DMS153 treated with DMSO at 0.1 percent for 48 hours (cell line): ENCODE results near the gene RHBDD3.
A peak's percentile ranks its signal among the peaks of the same experiment; 100 is the strongest.

Experiments
- DNase-seq: peaks from one replicate; lab custom pipeline; 2025; ENCODE audit not compliant: unreplicated experiment; lab: John Stamatoyannopoulos, UW

RHBDD3 gene

DNA sequence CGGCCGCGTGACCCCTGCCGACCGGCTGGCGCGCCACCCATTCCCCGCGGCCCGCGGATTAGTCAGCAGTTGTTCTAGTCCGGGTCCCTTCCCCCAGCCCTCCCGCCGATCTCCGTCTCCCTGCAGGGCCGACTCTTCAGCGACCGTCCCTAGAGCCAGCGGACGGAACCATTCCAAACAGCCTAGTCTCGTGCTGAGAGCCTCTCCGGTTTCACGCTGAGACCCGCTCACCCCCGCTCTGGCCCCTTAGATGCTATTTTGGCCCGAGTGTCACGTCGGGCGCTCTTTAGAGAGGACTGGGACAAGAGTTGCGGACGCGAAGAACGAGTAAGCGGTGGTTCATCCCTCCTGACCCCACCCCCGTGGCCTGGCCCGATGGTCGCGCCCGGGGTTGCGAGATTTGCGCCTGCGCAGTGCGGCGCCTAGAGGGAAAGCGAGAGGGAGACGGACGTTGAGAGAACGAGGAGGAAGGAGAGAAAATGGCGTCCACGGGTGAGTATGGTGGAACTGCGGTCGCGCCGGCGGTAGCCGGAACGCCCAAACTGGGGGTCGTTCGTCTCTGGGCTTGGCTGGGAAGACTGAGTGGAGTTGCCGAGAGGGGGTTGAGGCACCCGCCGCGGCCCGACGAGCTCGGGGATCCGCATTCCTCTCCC, at the start of gene RHBDD3, which contains the start of gene EWSR1:
Gene RHBDD3 (minus strand): TSS at position 124 of the 653 bp plus-strand sequence. CDS start 2,355 bp downstream, outside the sequence.
Gene EWSR1 (plus strand): TSS at position 411 of the 653 bp plus-strand sequence. CDS start 69 bp downstream, at position 480.
- peak; percentile 83 for DNase-seq

GRCh38 chr22:29316141-29316828, 48.5 kb upstream of the RHBDD3 start:
- DNase-seq, result no peak

DNA sequence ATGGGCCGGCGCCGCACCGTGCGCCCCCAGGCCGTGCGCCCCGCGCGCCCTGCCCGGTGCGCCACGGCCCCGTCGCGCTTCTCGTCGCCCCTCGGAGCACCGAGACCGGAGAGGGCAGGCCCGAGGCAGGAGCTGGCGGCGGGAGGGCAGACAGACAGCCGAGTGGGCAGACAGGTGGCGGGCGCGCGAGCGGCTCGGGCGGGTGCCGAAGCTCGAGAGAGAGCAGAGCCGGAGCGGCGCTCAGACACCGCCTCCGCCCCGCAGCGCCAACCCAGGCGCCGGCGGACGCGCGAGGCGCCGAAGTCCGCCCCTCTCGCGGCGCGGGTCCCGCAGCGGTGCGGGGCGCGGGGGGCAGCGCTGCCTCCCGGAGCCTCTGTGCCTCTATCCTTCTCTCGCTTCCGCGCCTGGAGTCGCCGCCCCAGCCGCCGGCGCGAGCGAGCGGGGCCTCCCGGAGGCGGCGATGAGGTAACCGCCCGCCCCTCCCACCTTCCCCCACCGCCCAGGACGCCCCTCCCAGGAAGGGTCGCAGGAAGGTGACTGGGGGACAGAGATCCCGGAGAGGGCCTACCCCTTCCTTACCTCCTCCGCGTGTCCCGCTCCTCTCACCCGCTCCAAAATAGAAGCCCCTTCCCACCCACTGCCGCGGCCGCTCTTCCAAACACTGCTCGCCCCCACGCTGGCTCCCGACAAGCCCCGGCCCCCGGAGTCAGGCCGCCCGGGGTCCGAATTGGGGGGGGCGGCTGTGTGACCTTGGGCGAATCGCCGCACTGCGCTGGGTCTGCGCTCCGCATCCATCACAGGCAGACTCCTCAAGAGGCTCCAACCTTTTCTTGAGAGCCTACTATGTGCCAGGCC, 47.7 kb upstream of the RHBDD3 start, which contains the start of gene RASL10A:
Gene RASL10A (minus strand): TSS at position 412 of the 855 bp plus-strand sequence. CDS start 451 bp downstream, outside the sequence.
- DNase-seq, result no peak

DNA sequence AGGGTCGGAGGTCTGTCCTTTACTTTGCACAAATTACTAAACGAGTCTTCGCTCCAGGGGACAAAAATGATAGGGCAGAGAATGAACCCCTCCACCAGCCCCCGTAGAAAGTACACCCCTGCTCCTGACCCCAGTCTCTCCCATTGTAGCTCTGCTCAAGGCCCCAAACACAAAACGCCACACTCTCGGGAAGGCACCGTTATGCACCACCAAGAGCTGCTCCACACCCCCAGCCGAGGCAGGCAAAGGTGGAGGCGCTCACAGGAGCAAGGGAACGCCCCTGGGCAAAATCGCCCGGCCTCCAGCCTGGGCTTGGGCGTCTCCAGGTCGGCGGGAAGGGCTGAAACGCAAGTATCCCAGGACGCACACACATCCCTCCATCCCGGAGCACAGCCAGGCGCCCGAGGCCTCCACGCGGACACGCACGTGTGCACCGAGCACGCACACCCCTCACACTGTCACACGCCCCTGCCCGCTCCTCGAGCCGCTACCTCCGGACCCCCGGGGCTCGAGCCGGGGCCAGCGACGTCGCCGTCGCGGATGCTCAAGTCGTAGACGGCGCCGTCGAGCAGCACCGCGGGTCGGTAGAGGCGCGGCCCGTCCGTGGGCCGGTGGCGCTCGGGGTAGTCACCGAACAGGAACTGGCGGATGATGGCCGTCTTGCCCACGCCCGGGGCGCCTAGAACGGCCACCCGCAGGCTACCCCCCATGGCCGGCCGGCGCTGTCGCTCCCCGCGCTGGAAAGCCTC, 46.9 kb upstream of the RHBDD3 start:
- DNase-seq, result no peak

- peak; percentile 18 for DNase-seq
These were observed 46.0 kb upstream of the RHBDD3 start for GRCh38 chr22:29313576-29314466.

DNA sequence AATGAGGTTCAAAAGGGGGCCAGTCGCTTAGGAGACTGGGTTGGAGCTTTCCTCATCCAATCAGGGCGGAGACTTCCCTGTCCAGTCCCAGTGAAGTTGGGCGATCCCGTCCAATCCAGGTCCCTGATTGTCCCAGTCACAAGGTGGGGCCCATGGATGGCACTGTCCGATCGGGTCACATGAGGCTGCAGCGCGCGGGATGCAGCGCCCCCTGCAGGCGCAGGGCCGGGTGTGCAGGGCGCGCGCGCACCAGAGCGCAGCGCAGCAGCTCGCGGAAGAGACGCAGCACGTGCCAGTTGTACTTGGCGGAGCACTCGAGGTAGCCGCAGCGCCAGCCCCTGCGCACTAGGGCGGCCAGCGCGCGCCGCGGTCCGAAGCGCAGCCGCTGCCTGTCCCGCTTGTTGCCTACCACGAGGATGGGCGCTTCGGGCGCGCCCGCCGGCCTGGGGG, 45.4 kb upstream of the RHBDD3 start:
- no peak for DNase-seq

- no peak for DNase-seq
These were observed 44.7 kb upstream of the RHBDD3 start for GRCh38 chr22:29312218-29313125.

DNA sequence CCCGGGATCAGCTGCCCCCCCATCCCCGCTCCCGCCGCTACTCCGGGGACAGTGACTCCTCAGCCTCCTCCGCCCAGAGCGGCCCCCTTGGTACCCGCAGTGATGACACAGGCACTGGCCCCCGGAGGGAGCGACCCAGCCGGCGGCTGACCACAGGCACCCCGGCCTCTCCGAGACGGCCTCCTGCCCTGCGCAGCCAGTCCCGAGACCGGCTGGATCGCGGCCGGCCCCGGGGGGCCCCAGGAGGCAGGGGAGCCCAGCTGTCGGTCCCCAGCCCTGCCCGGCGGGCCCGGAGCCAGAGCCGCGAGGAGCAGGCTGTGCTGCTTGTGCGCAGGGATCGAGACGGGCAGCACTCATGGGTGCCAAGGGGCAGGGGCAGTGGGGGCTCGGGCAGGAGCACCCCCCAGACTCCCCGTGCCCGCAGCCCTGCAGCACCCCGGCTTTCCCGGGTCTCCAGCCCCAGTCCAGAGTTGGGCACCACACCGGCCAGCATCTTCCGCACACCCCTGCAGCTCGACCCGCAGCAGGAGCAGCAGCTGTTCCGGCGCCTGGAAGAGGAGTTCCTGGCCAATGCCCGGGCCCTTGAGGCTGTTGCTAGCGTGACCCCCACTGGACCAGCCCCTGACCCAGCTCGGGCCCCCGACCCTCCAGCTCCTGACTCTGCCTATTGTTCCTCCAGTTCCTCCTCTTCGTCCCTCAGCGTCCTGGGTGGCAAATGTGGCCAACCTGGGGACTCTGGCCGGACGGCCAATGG, 43.9 kb upstream of the RHBDD3 start:
- no peak for DNase-seq

DNA sequence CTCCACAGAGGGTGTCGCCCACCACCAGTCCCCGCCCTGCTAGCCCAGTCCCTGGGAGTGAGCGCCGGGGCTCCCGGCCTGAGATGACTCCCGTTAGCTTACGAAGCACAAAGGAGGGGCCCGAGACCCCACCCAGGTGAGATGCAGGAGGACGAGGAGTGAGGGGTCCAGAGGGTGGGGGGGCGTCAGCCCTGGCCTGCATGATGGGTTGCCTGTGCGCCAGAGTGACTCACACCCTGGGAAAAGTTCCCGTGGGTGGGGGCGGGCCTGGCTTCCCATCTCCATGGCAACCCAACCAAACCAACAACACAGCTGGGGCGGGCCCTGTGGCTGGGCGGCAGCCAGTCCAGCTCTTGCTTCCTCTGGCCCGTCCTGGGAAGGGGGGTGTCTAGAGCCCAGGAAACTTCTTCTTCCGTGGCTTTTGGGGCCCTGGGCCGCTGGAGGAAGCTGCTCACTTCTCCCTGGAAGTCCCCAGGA, 43.1 kb upstream of the RHBDD3 start:
- DNase-seq, result peak; percentile 55

- DNase-seq, result no peak
These were observed 42.5 kb upstream of the RHBDD3 start for GRCh38 chr22:29310065-29310862.

DNA sequence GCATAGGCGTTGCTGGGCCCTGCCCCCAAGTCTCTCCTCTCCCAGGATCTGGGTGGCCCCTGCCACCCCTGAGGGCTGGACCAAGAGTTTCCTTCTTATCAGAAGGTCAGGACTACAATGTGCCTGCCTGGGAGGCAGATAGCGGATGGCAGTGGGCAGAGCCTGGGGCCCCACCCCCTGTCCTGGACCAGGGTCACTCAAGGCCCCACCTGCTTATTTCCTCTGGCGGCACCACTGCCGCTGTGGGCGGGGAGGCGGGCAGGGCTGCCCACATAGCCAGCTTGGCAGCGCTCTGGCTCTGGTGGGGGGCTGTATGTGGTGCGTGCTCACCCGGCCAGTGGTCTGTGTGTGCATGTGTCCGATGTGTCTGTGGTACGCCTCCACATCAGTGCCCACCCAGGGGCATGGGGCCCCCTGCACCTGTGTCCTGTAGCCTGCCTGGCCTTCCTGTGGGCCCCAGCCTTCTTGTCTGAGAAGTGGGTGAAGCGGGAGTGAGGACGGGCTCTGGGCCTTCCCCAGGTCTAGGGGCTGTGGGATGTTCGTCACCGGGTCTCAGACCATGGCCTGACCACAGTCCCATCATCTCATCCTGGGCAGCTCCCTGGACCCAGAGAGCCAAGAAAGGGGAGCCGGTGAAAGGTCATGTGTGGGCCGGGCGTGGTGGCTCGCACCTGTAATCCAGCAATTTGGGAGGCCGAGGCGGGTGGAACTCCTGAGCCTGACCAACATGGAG, 41.7 kb upstream of the RHBDD3 start:
- no peak for DNase-seq

- no peak for DNase-seq
These were observed 41.0 kb upstream of the RHBDD3 start for GRCh38 chr22:29308791-29309262.

DNA sequence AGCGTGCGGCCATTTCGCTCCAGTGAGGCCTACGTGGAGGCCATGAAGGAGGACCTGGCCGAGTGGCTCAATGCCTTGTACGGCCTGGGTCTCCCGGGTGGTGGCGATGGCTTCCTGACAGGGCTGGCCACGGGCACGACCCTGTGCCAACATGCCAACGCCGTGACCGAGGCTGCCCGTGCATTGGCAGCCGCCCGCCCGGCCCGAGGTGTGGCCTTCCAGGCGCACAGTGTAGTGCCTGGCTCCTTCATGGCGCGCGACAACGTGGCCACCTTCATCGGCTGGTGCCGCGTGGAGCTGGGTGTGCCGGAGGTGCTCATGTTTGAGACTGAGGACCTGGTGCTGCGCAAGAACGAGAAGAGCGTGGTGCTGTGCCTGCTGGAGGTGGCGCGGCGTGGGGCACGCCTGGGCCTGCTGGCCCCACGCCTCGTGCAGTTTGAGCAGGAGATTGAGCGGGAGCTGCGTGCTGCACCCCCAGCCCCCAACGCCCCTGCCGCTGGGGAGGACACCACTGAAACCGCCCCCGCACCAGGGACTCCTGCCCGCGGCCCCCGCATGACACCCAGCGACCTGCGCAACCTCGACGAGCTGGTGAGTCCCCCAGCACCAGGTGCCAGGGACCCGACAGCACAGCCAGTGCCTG, 40.5 kb upstream of the RHBDD3 start:
- no peak for DNase-seq

DNA sequence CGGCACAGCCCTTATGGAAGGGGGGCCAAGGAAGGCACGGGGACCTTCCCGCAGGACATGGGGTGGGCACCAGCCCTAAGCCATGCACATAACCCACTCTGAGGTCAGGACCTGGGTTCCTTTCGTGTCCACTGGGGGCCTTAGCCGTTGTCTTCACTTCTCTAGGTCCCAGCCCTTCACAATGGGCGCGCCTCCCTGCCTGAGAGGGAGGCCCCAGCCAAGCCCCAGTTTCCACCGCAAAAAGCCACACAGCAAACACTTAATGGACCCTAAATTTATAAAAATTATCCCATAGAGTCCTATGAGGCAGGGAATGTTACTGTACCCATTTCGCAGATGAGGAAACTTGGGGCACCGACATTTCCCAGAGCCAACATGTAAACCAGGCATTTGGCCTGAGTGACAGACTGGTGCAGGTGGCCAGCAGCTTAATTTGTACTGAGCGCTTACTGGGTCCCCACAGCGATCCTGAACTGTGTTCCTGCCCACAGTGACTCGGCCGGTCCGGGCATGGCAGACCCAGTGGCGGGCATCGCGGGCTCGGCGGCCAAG, 39.9 kb upstream of the RHBDD3 start:
- no peak for DNase-seq

DNA sequence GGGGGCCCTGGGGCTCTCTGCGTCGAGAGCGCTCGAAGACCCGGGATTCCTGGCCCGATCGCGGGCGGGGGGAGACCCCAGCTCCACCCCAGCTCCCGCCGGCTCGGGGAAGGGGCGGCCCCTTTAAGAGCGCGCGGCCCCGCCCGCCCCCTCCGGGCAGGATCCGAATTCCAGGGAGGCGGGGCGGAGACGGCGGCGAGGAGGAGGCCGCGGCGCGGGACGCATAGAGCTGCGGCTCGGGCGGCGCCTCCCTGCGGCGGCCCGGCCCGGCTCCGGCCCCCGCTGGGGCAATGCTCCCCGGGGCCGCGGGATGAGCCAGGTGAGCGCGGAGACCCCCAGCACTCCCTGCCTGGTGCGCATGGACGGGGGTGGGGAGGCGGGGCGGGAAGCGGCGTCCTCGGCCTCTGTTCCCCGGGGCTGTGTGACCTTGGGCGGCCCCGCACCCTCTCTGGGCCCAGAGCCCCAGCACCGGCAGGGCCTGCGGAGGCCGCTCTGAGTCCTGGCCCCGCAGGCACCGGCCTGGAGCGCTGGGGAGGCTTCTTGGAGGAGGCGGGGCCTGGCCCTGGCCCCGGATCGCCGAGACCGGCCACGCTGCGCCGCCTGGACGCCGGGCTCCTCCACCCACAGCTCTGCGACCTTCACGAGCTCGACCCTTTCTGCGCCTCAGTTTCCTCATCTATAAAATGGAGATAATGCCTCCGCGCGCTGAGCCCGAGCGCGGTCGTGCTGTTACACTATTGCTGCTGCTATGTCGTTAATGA, 39.2 kb upstream of the RHBDD3 start:
- DNase-seq, result peak; percentile 17
